EL (cell line): ENCODE data around the gene NTN5.

Experiments
- DNase-seq: peaks from one replicate; pipeline ENCODE4 v3.0.0-alpha.2; 2016

The NTN5 gene

DNA sequence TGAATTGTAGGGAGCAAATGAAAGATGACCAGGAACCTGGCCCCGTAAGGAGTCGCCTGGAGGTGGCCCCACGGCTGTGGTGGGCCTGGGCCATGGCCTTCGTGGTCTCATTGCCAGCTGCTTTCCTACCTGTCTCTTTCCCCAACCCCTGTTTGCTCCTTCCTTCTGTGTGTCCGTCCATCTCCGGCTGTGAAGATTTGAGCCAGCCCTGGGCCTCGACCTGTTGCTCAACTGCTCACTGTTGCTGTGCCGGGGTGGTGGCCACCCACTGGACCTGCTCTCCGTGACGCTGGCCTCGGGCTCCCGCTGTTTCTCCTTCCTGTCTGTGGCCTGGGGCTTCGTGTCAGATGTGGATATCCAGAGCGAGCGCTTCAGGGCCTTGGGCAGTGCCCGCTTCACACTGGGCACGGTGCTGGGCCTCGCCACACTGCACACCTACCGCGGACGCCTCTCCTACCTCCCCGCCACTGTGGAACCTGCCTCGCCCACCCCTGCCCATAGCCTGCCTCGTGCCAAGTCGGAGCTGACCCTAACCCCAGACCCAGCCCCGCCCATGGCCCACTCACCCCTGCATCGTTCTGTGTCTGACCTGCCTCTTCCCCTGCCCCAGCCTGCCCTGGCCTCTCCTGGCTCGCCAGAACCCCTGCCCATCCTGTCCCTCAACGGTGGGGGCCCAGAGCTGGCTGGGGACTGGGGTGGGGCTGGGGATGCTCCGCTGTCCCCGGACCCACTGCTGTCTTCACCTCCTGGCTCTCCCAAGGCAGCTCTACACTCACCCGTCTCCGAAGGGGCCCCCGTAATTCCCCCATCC is 44.1 kb downstream of the NTN5 start:
- no peak for DNase-seq

DNA sequence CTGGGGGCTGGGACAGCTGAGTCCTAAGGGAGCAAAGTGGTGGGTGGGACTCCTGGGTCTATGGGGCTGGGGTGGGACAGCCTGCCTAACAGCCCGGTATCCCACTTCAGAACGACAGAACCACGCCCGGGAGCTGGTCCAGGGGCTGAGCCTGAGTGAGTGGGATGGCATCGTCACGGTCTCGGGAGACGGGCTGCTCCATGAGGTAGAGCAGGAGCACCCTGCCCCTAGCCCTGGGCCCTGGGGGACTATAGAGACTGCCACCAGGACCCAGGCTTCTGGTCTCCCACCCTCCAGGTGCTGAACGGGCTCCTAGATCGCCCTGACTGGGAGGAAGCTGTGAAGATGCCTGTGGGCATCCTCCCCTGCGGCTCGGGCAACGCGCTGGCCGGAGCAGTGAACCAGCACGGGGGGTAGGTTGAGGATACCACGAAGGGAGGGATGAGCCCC is 44.9 kb downstream of the NTN5 start:
- no peak for DNase-seq

DNA sequence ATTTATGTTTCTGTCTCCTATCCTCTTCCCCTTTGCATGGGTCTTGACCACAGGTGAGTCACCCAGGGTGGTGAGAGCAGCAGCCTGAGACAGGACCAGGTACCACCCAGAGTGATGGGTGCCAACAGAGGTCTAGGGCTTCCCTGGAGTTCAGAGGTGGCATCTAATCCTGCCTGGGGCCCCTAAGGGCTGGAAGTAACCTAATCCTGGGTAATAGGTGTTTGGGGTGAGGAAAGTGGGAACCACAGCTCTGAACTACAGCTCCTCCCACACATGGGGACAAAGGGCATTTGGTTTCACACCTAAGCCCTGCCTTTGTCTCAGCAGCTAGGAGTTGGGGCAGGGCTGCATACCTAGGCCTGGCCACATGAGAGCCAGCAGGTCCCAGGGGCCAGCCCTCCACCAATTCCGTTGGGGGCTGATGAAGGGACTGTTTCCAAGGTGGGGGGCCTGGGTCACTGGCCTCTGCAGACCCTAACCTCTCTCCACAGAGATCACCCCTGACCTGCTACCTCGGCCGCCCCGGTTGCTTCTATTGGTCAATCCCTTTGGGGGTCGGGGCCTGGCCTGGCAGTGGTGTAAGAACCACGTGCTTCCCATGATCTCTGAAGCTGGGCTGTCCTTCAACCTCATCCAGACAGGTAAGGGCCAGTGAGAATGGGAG is 45.5 kb downstream of the NTN5 start:
- DNase-seq, result no peak

- DNase-seq, result no peak
These were observed 46.9 kb downstream of the NTN5 start for GRCh38 chr19:48625891-48626327.

DNA sequence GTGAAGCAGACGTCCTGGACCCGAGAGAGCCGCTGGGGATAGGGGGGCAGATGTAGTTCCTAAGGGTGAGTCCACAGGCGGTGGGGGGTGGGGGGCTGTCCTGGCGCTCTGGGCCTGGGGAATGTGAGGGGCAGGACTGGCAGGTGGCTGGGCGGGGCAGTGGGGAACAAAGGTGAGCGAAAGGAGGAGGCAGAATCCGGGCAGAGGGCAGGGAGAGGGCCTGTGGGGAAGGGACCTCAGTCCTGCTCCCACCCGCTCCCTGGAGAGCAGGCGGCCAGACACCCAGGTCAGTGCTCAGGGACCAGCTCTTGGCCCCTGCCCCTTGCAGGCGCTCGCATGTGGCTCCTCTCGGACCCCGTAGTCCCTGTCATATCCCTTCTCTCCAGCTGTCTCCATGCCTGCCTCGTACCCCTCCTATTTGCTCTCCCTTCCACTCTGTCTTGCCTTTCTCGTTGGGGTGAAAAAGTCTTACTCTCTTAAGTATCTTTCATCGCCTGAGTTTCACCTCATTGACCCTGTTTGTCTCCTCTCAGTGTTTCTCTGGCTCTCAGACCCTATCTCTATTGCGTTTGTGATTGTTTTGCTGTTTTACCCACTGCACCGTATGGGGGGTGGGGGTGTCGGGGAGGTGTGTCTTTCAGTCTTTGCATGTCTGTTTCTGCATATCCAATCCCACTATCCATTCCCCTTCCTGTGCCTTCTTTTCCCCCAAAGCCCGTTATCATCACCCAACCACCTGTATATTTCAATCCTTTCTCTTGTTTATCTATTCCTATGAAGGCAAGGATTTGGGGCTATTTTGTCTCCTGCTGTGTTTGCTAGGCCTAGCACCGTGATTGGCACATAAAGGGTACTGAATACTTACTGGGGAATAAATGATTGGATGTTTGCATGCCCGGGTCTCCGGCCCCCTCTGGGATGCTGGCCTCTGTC is 47.8 kb downstream of the NTN5 start:
- no peak for DNase-seq

- DNase-seq, result peak; percentile 98
These were observed 48.7 kb downstream of the NTN5 start for GRCh38 chr19:48624067-48624594.

- no peak for DNase-seq
These were observed 49.2 kb downstream of the NTN5 start for GRCh38 chr19:48623556-48624066.

GRCh38 chr19:48619692-48620585 is 52.9 kb downstream of the NTN5 start:
- no peak for DNase-seq

GRCh38 chr19:48618916-48619691 is 53.7 kb downstream of the NTN5 start, which contains the start of the genes RPL18 and SPHK2:
Gene RPL18, minus strand, starts transcription at chr19:48619178. Its CDS starts 35 bp downstream, at chr19:48619143.
Gene SPHK2, plus strand, starts transcription at chr19:48619506. Its CDS starts 1,009 bp downstream, at chr19:48620515.
- DNase-seq, result peak; percentile 100

DNA sequence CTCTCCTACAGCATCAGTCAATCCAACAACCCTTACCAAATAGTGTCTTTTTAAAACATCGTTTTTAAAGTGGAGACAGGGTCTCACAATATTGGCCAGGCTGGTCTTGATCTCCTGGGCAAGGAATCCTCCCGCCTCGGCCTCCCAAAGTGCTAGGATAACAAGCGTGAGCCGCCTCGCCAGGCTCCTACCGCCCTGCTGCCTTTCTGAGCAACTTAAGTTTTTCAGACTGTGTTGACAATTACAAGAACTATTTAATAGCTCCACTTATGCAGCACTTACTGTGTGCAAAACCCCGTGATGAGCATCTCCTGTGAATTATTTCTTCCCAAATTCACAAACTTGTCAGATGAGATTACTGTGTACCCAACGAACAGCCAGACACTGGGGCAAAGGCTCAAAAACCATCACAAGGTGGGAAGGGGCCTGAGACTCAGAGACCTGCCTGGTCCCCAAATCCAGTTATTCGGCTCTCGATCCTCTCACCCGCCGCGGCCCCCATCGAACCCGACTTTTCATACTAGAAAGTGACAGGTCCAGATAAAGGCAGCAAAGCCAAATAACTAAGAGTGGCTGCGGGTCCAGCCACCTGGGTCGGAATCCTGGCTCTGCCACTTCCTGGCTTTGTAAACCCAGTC is 54.4 kb downstream of the NTN5 start:
- no peak for DNase-seq

- no peak for DNase-seq
These were observed 55.5 kb downstream of the NTN5 start for GRCh38 chr19:48617146-48617937.

GRCh38 chr19:48616491-48617056 is 56.2 kb downstream of the NTN5 start:
- no peak for DNase-seq

DNA sequence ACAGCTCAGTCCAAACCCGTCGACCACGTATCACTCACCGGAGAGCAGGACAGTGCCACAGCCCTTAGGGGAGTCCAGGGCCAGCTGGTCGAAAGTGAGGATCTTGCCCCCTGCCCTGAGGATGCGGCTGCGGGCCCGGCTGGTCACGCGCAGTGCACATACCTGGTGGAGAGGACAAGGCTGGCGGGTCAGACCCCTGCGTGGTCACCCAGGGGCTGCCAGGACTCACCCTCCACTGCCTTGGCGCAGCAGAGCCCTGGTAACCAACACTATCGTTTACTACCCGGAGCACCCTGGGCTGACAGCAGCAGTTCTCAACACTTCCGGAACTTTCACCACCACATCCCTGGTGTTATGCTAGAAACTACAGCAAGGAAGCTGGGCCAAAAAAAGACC is 56.8 kb downstream of the NTN5 start:
- no peak for DNase-seq

DNA sequence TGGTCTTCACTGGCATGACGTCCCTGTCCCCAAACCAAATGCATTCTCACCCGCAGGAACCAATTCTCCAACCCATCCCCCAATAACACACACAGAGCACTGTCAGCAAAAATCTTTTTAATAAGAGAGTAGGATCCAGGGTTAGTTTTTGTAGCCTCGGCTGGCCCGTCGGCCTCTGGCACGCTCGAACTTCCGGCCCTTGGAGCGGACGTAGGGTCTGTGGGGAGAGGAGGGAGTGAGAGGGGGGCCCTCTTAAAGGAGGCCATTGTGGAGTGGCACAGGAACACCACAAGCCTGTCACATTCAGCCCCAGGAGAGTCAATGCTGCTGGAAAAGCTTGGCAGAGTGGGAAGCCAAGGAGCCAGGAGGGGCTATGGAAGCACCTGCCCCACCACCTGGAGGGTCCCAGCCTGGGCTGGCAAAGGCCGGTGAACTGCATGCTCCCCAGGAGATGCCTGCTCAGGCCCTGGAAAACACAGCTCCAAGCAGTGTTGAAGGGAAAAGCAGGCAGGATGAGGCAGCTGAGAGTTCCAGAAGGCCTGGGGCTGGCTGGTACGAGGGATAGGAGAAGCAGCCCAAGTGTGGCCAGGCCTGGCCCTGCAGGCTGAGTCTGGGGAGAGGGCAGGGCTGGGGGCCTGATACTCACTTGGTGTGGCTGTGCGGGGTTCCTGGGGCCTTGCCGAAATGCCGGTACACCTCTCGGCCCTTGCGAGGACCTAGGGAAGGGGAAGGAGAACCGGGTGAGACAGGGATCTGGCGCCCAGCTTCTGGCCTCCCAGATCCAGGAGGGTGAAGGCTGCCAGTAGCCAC is 57.4 kb downstream of the NTN5 start:
- no peak for DNase-seq

DNA sequence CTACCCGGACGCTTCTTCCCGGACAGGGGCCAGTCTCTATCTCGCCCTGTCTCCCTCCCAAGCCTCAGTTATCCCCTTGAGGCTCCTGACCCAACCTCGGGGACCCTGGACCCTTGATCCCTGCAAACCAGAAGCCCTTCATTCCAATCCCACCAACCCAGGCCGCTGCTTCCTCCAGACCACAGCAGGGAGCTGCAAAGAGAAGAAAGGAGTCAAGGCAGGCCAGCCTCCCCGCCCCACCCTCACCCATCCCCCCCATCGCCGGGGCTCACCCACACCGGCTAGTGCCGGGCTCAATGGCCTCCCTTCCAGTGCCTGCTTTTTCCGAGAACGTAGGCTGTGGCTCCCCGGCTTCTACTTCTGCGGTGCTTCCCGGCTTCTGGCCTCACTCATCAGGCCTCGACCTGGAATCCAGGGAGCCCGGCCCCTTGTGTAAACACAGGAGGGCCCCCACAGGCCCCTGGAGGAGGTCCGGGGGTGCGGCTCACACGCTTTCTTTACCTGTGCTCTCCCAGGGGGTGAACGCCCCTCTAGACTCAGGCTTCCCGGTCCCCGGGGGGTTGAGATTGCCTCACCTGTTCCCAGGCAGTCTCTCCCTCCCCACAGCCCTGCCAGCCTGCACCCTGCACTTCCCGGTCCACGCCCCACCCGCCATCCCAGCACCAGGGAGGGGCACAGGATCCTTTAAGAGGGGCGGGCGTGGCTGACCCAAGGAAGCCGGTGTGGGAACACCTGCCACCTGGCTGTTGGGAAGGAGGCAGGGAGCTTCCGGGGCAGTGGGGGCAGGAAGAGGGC is 58.2 kb downstream of the NTN5 start, which contains the start of gene FAM83E:
Gene FAM83E (minus strand): TSS at position 641 of the 795 bp plus-strand sequence. CDS start 1,704 bp downstream, outside the sequence.
- DNase-seq, result no peak

GRCh38 chr19:48613852-48614435 is 58.9 kb downstream of the NTN5 start:
- no peak for DNase-seq
